Fibroblast of mammary gland (primary cell): ENCODE measurements around the gene SH2D5.

Source experiments
- DNase-seq: peaks from one replicate; pipeline ENCODE4 v3.0.0-alpha.2; 2010; ENCODE audit warnings: low read depth
- H3K4me3 ChIP-seq: 2 replicates; pipeline ENCODE4 v1.5.1; 2011; ENCODE audit warnings: low read depth, mild to moderate bottlenecking, low read length, moderate library complexity; ENCODE audit not compliant: control insufficient read depth
- CTCF ChIP-seq: conservative IDR thresholded peaks from 2 replicates; pipeline ENCODE4 v1.5.1; 2011; ENCODE audit warnings: low read depth, low read length, inconsistent platforms; ENCODE audit not compliant: control insufficient read depth, insufficient read depth

SH2D5 gene

GRCh38 chr1:20732588-20733359, at the start of gene SH2D5:
Gene SH2D5, minus strand, starts transcription at chr1:20732703. Its CDS starts 4,659 bp downstream, at chr1:20728044.
- H3K4me3 ChIP-seq, result peak within 1 kb of the TSS; percentile 61
- TF ChIP-seq CTCF, result peak; percentile 20
- DNase-seq, result peak; percentile 96

GRCh38 chr1:20775700-20776099, 43.2 kb upstream of the SH2D5 start:
- no peak for TF ChIP-seq CTCF
- no peak for DNase-seq

GRCh38 chr1:20771780-20772179, 39.3 kb upstream of the SH2D5 start:
- no peak for DNase-seq
- TF ChIP-seq CTCF, result no peak
- no peak overlapping the region for H3K4me3 ChIP-seq

More at GRCh38 chr1:20775700-20776099, 43.2 kb upstream of the SH2D5 start:
- H3K4me3 ChIP-seq, result no peak overlapping the region

- DNase-seq, result no peak
- TF ChIP-seq CTCF, result no peak
- no peak overlapping the region for H3K4me3 ChIP-seq
Measured at GRCh38 chr1:20770314-20771087, 38.0 kb upstream of the SH2D5 start.

- DNase-seq, result no peak
- TF ChIP-seq CTCF, result no peak
- no peak overlapping the region for H3K4me3 ChIP-seq
Measured at GRCh38 chr1:20767271-20767670, 34.8 kb upstream of the SH2D5 start.

- no peak for TF ChIP-seq CTCF
- H3K4me3 ChIP-seq, result no peak overlapping the region
- no peak for DNase-seq
Measured at GRCh38 chr1:20763417-20763816, 30.9 kb upstream of the SH2D5 start.
